Embryonic facial prominence (tissue), 1 donor: ENCODE measurements around the gene ASB4.
A peak's percentile ranks its signal among the peaks of the same experiment; 100 is the strongest.
"Not testable (repeated sequence)": the region's sequence is repeated elsewhere in the genome, so short reads cannot be mapped to it uniquely, and the experiment has no call there.

ENCODE experiments used
- DNase-seq: peaks from one replicate; pipeline ENCODE4 v3.0.0-alpha.2; 2016; ENCODE audit errors: extremely low spot score

Gene ASB4

GRCh38 chr7:95485391-95486123 is at the start of gene ASB4:
TSS of gene ASB4 (plus strand) at chr7:95485943. CDS start at chr7:95485972, 29 bp downstream.
- DNase-seq, result no peak

GRCh38 chr7:95436407-95436806 is 49.3 kb upstream of the ASB4 start:
- no peak for DNase-seq

- DNase-seq, result no peak
Observed at GRCh38 chr7:95440394-95441038, 45.2 kb upstream of the ASB4 start.

- DNase-seq, result no peak
Observed at GRCh38 chr7:95441042-95441823, 44.5 kb upstream of the ASB4 start.

GRCh38 chr7:95444796-95445195 is 40.9 kb upstream of the ASB4 start:
- no peak for DNase-seq

- no peak for DNase-seq
Observed at GRCh38 chr7:95446618-95447017, 39.1 kb upstream of the ASB4 start.

- DNase-seq, result no peak
Observed at GRCh38 chr7:95454438-95455045, 31.2 kb upstream of the ASB4 start.

GRCh38 chr7:95457947-95458346 is 27.8 kb upstream of the ASB4 start:
- DNase-seq, result no peak

- DNase-seq, result not testable (repeated sequence)
Observed at GRCh38 chr7:95460653-95461052, 25.1 kb upstream of the ASB4 start.

GRCh38 chr7:95467912-95468607 is 17.7 kb upstream of the ASB4 start:
- no peak for DNase-seq

- DNase-seq, result no peak
Observed at GRCh38 chr7:95469187-95469586, 16.6 kb upstream of the ASB4 start.

- no peak for DNase-seq
Observed at GRCh38 chr7:95469848-95470247, 15.9 kb upstream of the ASB4 start.

GRCh38 chr7:95470452-95470851 is 15.3 kb upstream of the ASB4 start:
- no peak for DNase-seq

- no peak for DNase-seq
Observed at GRCh38 chr7:95471071-95471470, 14.7 kb upstream of the ASB4 start.

- no peak for DNase-seq
Observed at GRCh38 chr7:95472581-95473161, 13.1 kb upstream of the ASB4 start.

- no peak for DNase-seq
Observed at GRCh38 chr7:95473276-95473985, 12.3 kb upstream of the ASB4 start.

GRCh38 chr7:95476072-95476847 is 9.5 kb upstream of the ASB4 start:
- no peak for DNase-seq

GRCh38 chr7:95476904-95477594 is 8.7 kb upstream of the ASB4 start:
- DNase-seq, result peak; percentile 60
